HG03025 (cell line): ENCODE results near the gene CABP7.

ENCODE experiments used
- ATAC-seq: cut with Tn5 transposase; IDR thresholded peaks from one replicate; pipeline ENCODE4 v1.9.1; 2021; ENCODE audit warnings: mild to moderate bottlenecking, moderate library complexity; ENCODE audit not compliant: unreplicated experiment, low FRiP score

Gene CABP7

DNA sequence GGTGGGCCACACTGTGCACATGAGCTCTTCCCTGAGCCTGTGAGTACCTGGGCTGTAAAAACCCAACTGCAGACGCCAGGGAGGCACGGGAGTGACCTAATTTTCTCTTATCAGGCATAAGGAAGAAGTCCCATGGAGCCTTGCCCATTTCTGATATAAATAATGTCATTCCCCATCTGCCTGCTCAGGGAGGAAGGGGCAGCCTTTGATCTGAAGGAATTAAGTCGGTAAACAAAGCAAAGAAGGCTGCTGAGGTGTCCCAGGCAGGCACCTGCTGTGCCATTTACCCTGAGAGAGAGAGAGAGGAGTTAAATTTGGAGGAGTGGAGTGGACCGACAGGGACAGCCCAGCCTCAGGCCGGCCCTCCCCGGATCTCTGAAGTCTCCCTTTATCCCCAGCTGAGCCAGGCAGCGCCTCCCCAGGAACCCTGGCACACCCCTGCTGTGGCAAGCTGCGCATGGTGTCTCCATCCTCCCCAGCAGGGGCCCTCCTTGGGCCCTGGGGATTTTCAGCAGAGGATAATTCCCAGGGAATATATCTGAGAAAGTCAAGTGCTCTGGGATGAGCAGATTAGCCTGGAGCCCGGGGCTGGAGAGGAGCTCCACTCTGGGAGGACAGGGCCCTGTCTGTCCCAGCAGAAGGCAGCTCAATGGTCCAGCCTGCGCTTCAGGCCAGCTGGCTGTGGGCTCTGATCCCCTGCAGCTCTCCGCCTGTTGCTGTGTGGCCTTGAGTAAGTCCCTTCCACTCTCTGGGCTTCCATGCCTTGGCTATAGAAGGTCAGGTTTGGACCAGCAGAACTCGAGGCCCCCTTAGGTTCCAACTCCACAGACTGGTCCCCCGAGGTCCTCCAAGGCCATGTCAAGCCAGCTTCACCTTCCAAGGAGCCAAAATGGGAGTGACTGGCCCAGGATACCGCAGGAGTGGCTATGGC is 17.5 kb upstream of the CABP7 start:
- no peak for ATAC-seq

DNA sequence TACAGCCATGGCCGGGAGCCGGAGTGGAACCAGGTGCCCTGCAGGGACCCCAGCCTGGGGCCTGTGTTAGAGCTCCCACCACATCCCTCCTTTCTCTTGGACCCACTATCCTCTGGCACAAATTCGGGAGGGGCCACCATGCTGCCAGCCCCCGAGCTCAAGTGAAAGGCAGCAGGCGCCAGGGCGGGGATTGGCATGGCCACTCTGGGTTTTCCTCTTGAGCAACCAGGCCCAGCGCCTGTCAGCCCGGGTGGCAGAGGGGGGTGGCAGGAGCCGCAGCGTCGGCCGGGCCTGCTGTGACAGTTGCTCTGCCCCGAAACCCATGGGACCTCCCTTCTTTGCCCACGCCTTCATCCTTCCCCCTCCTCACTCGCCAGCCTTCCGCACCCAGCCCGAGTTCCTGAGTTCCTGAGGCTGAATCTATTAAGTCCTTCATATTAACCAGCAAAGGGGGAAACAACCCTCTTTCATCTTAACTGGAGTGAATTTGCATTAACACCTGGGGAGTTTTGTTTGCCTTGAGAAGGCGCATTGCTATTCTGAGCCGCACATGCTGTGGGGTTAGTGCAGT is 16.8 kb upstream of the CABP7 start:
- no peak for ATAC-seq

DNA sequence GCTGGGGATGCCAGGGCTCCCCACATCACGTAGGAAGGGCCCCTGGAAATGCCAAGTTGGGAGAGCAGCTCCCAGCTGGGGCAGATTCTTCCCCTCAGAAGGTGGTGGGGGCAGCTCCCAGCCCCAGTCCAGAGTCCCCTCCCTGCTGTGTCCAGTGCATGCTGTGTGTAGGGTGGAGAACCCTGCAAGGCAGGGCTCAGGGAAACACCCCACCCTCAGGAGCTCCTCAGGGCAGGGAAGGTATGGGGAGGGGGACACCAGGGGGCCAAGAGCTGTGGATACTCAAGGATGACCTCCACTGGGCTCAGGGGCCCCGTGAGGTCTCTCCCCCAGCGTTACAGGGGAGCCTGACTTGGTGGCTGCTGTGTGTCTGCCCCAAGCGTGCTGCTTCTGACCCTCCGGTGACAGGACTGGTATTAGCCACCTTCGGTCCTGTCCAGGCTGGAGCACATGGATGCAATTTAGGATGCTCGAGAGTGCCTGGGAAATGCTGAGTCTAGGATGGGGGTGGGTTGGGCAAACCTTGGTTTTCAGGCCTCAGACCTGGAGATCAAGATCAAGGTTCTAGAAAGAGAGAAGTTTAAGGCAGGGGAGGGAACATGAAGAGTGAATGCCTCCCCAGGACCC is 16.1 kb upstream of the CABP7 start:
- no peak for ATAC-seq

DNA sequence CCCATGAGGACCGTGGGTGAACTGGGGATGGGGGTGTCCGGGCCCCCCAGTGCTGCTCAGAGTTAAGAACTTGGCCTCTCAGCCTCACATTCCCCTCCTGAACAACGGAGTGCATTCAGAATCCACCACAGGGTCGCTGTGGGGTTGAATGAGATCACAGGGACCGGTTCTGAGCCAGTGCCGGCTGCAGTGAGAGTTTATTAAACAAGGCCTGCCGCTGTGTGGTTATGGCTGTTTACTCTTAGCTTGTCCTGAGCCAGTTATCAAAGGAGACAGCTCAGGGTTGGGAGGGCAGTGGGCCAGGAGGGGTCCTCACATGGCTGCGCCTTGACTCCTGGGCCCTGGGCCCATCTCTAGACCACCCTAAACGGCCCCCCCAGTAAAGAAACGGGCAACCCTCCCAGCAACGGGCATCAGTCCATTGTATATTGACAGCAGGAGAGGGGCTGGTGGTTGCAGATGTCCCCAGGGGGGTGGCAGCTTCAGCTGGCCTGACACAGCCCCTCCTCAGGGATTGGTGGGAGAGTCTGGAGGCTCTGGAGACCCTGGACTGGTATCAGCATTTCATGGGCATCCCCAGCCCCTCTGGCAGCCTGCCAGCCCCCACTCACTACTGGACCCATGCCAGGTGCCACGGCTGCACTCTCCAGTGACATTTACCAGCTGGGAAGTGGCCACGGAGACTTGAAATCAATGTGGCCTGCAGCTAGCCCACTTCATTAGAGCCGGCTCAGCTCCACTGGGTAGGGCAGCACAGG is 15.1 kb upstream of the CABP7 start:
- no peak for ATAC-seq

DNA sequence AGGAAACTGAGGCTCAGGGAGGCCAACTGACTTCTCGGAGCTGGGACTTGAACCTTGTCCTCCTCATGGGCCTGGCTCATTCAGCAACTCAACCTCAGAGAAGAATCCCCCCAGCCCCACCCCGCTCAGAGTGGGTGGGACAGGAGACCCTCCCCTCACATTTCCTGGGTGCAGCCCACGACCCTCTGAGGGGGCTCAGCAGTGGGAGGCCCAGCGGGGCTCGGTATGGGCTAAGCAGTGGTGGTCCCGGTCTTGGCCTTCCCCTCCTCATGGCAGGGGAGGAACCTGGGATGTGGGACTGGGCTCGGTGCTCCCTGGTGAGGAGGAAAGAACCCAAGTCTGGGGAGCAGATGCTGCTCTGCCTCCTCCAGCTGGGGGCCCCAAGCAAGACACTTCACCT is 14.2 kb upstream of the CABP7 start:
- ATAC-seq, result no peak

DNA sequence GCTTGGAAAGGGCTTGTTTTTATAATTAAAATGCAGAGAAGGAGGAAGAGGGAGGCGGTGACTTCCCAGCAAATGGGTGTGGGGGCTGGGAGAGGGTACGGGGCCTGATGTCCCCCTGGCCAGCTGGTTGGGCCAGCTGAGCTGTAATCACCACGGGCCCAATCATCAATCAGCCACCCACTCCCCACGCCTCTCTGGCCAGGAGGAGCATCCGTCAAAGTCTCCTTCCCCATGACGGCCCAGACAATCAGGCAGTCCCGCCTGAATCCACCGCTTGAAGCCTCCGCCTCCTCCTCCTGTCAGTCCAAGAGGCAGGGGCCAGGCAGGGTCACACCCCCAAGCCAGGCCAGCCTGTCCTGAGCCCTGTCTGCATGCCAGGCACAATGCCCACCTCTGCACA is 13.3 kb upstream of the CABP7 start:
- no peak for ATAC-seq

DNA sequence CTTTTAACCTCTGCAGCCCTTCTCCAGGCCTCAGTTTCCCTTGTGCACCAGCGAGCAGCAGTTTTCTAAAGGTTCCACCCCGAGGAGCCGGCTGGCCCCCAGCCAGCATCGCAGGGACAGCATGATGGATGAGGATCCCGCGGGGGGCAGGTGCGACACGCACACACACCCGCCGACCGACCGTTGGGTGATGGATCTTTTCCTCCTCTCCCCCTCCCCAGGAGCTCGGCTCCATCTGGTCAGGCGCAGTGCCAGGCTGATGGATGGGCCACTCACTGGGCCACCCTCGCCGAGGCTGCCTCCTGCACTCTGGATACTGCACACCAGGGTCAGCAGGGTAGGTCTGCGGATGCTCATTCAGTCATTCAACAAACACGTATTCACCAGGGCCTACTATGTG is 12.8 kb upstream of the CABP7 start:
- no peak for ATAC-seq

DNA sequence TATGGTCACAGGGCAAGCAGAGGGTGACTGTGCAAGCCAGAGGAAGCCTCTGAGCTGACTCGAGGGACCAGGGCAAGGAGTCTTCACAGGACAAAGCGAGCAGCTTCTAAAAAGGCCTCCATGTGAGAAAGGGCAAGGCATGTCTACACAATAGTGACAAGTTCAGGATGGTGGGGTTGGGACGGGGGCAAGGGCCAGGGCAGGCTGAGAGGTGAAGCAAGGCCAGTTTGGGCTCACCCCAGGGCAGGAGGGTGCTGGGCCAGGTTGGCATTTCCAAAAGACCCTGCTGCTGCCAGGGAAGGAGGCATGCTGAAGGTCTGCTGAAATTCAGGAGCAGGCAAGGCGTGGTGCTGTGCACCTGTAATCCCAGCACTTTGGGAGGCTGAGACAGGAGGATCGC is 12.3 kb upstream of the CABP7 start:
- ATAC-seq, result no peak

DNA sequence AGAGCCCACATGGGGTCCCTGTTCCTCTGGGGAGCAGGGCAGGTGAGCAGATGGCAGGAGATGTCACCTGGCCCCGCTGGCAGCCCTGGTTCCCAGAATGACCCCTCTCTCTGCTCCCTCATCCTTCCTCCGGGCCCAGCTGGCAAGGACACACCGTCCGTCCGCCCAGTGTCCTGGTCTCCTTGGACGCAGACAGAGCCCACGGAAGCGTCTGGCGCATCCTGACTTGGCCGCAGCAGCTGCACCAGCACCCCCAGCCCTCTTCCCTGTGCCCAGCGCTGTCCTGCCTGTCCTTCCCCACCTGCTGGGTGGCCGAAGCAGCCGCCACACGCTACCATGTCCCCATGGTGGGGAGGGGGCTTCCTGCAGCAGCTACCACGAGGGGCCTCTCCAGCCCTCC is 9.6 kb upstream of the CABP7 start:
- no peak for ATAC-seq

DNA sequence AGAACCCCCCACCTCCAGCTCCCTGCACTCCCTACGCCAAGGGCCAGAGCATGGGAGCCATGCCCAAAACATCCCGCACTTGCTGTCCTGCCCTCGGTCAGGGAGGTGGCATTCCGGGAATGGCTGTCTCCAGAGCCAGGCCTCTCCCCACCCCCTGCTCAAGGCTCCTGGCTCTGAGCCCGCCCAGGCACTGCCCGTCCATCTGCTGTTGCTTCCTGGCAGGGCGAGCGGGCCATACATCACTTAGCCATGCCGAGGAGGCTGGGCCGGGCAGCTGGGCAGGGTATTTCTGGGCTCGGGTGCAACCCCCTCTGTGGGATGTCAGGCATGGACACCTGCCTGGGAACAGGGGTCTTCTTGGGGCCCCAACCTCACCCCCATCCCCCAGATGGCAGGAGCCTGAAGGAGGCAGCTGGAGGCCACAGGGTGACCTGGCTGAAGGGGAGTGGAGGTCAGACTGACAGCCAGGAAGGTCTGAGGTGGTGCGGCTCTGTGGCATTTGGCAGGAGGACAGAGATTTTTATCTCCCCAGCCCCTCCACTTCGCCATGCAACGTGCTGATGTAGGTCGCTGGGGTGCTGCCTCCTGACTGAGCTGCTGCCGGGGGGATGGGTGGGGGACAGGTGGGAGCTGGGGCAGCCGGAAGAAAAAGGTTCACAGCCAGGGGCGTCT is 8.7 kb upstream of the CABP7 start:
- no peak for ATAC-seq

DNA sequence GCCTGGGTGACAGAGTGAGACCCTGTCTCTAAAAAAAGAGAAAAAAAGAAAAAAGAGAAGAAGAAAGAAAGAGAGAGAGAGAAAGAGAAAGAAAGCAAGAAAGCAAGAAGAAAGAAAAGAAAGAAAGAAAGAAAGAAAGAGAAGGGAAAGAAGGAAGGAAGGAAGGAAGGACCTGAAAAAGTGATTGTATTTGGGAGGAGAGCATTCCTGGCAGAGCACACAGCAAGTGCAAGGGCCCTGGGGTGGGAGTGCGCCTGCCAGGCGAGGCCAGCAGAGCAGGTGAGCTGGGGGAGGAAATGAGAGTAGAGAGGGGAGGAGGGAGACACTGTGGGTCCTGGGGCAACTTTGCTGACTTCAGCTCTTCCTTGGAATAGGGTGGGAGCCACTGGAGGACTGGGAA is 7.7 kb upstream of the CABP7 start:
- no peak for ATAC-seq

DNA sequence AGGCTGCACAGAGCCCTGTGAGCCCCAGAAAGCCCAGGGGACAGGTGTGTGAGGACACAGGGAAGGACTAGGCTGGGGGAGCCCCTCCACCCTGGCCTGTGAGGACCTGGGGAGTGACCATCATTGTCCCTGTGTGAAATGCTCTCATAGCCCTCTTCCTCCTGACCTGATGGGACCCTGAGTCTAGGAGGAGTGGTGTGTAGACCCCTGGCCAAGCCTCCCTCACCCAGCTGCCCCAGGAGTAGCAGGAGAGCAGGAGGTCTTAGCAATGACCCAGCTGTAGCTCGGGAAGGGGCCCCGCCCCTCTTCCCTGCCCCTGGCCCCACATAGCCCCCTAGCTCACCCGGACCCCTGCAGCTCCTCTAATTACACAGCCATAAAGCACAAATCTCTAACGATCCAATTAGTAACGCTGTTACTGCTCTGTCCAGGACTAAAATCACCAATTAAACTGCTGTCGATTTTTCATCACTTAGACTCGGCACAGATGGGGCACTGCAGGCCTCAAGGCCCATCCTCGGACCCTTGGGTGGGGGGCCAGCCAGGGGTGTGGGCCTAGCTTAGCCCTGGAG is 6.6 kb upstream of the CABP7 start:
- ATAC-seq, result no peak

DNA sequence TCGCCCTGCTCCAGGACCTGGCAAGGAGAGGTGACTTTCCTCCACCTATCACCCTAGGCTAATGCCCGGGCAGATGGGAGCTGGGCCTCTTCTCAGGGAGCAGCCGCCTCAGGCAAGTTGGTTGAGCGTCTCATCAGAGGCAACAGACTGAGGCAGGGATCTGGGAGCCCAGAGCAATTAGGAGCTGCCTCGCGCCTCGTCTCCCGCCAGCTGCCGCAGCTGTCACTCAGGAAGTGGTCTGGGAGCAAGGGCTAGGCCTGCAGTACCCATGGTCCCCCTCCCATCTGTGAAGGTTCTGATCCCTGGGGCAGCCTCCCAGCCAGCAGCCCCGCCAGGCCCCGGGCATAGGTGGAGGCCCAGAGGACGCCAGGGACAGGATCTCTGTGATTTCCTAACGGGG is 4.6 kb upstream of the CABP7 start:
- no peak for ATAC-seq

DNA sequence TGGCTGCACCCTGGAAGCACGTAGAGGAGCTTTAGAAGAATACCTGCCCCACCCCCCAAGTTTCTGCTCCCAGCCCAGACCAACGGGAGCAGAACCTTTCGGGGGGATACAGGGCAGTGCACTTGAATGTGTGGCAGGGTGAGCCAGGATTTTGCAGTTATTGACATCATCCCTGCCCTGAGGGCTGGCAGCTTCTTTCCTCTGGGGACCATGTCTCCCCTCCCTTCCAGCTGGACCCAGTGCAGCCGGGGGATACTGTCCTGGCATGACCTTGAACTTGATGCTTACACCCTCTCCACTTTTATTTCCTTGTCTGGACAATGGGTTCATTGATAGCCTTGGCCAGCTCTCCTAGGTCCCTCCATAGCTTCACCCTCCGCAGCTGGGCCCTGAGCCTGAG is 4.1 kb upstream of the CABP7 start:
- no peak for ATAC-seq

DNA sequence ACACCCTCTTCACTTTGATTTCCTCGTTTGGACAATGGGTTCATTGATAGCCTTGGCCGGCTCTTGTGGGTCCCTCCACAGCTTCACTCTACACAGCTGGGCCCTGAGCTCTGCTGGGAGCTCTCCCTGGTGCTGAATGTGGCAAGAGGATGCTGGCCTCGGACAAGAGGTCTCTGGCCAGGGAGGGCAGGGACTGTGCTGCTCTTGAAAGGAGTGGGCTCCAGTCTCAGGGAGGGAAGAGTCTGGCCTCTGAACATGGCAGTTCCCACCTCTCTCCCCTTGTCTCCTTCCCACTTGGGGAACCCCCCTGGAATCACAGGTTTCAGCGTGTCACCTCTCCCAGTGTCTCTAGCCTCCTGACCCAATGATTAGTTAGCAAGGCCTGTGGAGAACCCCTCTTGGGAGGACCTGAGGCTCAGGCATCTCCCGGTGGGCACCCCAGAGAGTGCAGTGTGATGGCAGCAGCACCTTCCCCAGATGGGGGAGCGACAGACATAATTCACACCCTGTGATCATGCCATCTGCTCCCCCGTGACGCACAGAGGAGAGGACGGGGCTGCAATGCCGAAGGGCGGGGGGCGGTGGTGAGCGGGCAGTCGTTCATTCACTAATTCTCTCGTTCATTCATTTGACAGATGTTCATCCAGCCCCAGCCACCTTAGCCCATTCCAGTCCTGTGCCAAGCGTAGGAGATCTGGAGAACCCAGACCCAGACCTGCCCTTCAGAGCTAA is 2.8 kb upstream of the CABP7 start:
- ATAC-seq, result no peak

DNA sequence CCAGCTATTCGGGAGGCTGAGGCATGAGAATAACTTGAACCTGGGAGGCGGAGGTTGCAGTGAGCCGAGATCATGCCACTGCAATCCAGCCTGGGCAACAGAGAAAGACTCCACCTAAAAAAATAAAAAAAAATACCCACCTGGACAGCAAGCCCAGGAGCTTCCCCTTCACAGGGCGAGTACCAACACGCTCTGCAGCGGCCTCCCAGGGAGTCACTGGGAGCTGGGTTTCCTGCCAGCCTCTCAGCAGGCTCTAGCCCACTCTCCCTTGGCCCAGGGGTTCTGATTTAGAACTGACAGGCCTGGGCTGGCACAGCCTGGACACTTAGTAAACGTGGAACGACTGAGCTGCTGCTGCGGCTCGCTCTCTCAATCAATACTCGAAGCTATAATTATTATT is 2.0 kb upstream of the CABP7 start:
- ATAC-seq, result no peak

DNA sequence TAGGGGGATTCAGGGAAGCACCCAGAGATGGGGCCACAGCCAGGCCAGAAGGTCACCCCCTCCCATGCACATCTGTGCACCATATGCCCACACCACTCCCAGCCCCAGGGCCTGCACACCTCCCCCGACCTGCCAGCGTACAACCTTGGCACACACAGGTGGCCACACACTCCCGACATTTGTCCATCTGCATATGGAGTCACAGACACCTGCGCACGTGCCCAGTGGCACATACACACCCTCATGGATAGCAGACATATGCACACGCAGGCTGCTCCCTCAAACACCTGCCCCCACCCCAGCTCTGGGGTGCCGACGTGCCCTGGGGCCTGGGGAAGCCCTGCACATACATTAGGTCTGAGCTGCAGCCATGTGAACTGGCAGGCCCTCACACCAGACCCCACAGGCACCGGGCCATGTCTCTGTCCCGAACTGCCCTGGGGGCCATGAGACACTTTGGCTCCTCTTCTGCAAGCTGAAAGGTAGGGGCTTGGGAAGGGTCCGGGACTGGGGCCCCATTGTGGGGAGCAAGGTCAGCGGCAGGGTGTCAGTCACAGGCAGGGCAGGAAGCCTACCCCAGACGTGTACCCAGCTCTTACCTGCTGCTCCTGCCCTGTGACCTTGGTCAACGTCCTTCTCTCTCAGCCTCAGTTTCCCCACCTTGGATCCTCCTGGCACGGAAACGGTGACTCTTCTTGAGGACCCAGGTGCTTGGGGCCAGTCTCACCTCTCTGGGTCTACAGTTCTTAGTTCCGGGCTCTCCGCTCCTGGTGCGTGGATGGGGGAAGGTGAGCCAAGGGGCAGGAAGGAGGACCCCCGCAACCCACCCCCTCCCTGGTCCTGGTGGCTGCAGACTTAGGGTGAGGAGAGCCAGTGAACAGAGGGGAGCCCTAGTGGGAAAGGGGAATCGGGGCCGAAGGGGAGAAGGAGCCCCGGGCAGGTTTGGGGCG is 579 bp upstream of the CABP7 start:
- ATAC-seq, result no peak

DNA sequence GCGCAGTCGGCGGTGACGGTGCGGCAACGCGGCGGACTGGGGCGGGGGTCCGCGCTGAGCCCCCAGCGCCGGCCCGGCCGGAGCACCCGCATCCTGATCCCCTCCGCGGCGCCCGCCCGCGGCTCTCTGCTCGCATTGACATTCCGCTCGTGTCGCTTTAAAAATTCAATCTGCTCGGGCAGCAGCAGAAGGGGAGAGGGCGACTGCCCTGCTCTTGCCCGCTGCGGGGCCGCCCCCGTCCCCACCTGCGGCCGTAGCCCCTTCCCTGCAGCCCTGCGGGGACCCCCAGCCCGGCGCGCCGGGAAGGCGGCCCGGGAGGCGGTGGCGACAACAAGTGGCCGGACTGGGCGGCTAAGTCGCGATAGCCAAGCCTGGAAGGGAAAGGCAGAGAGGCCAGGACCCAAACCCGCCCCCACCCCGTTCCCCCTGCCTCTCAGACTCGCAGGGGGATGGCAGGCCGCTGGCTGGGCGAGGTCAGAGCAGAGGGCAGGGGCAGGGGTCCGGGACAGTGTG is 1.1 kb downstream of the CABP7 start:
- ATAC-seq, result no peak
